ENCODE measurements around the gene GSK3B. TPM values are rescaled to one million over a fixed set of nuclear protein-coding genes. Genes with fewer than 3 reads are reported as not detected.

Gene GSK3B
- total and polyA plus RNA-seq, 12 donors, result 7.5 to 57.1 (median 46.1) TPM

DNA sequence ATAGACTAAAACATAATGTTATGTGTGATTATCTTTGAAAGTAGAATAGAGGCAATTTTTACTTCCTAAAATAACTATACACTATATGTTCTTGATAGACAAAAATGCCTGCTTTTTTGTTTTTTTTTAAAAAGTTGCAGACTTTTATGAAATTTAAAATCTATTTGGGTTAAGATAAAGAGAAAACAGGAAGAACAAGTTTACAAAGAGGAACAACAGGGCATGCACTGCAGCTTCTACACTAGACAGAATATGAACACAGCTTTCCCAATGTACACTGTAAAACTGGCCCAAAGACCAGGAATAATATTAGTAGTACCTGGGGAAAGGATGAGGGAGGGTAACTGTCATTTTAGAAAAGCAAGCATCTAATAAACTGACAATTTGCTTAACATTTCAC, 258.7 kb downstream of the GSK3B start:
- no peak for ATAC-seq
- no peak overlapping the region for H3K4me3 ChIP-seq
- intact Hi-C loops (cut with DNase I), result no loop called here
- no peak overlapping the region for H3K27ac ChIP-seq
- H3K4me1 ChIP-seq, result peaks cover 0 to 30% (median 10%) of the 10 kb centered on the region in 9 donors
- H3K9me3 ChIP-seq, result no peaks in the 10 kb centered on the region
- H3K36me3 ChIP-seq, result peaks cover 0 to 28% (median 0%) of the 10 kb centered on the region in 9 donors
- no peaks in the 10 kb centered on the region for H3K27me3 ChIP-seq
- TF ChIP-seq, protein P1, sequence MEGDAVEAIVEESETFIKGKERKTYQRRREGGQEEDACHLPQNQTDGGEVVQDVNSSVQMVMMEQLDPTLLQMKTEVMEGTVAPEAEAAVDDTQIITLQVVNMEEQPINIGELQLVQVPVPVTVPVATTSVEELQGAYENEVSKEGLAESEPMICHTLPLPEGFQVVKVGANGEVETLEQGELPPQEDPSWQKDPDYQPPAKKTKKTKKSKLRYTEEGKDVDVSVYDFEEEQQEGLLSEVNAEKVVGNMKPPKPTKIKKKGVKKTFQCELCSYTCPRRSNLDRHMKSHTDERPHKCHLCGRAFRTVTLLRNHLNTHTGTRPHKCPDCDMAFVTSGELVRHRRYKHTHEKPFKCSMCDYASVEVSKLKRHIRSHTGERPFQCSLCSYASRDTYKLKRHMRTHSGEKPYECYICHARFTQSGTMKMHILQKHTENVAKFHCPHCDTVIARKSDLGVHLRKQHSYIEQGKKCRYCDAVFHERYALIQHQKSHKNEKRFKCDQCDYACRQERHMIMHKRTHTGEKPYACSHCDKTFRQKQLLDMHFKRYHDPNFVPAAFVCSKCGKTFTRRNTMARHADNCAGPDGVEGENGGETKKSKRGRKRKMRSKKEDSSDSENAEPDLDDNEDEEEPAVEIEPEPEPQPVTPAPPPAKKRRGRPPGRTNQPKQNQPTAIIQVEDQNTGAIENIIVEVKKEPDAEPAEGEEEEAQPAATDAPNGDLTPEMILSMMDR (IDR thresholded peaks at IDR 0.05), result no peak
- DNase-seq, result no peak

DNA sequence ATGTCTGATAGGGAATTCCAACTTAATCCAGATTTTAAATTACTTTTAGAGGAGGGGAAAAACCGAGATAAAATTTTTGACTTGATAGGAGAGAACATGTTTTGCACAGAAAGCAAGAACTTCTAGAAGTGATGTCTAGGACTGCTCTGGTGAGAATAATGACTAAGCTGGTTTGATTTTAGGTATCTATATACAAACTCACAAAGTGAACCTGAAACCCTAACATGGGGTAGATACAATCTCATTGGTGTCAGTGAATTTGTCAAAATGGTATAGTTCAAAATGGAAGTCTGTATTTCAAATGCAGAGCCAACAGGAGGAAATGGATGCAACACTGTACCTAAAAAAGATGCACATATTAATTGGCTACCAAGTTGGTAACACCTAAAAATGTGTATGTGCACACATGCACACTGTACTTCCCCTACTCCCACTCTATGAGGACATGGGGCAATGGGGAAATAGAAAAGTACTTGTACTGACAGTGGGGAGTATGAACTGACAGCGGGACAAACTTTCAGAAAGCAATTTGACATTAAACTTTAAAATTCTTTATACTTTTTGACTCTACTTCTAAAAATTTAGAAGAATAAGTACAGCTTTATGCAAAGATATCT, 259.4 kb downstream of the GSK3B start:
- TF ChIP-seq, protein P1 (IDR thresholded peaks at IDR 0.05), result no peak
- Histone ChIP-seq H3K27me3 (no peaks in the 10 kb centered on the region), H3K4me3 (no peak overlapping the region), H3K9me3 (no peaks in the 10 kb centered on the region), H3K36me3 (peaks cover 0 to 28% (median 0%) of the 10 kb centered on the region in 9 donors), H3K27ac (no peak overlapping the region), H3K4me1 (peaks cover 0 to 30% (median 9%) of the 10 kb centered on the region in 9 donors)
- ATAC-seq (no peak), DNase-seq (no peak)
- WGBS, 2 donors, result 94 to 96% methylated on average over 2 of the region's 2 CpGs
- intact Hi-C loops (cut with DNase I), result no loop called here

GRCh38 chr3:119831941-119832371, 262.3 kb downstream of the GSK3B start:
- H3K4me3 ChIP-seq, result no peak overlapping the region
- no peaks in the 10 kb centered on the region for H3K27me3 ChIP-seq
- ATAC-seq (peak in 2 of 8 donors; percentile 39 to 46), DNase-seq (no peak)
- WGBS, 2 donors, result 50 to 59% methylated on average over 1 of the region's 1 CpG
- no peaks in the 10 kb centered on the region for H3K9me3 ChIP-seq
- intact Hi-C loops (cut with DNase I), result no loop called here
- no peak overlapping the region for H3K27ac ChIP-seq
- H3K36me3 ChIP-seq, result peaks cover 0 to 9% (median 0%) of the 10 kb centered on the region in 9 donors
- TF ChIP-seq, protein P1 (IDR thresholded peaks at IDR 0.05), result no peak
- H3K4me1 ChIP-seq, result peaks cover 0 to 28% (median 9%) of the 10 kb centered on the region in 9 donors

DNA sequence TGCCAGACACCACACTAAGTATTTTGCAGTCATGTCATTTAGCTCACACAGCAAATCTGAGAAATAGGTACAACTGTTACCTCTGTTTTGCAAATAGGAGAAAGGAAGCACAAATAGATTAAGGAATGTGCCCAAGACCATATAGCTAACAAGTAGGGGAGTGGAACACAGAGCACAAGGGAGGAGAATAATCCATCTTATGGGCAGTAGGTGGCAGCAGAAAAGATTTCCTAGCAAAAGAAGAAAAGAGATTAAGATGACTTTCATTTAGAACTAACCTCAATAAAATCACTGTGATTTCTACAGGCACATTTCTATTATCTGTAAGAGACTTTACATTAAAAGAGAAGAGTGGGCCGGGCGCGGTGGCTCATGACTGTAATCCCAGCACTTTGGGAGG, 263.2 kb downstream of the GSK3B start:
- H3K36me3 ChIP-seq, result peaks cover 0 to 18% (median 0%) of the 10 kb centered on the region in 9 donors
- H3K27ac ChIP-seq, result no peak overlapping the region
- H3K4me1 ChIP-seq, result peaks cover 0 to 35% (median 9%) of the 10 kb centered on the region in 9 donors
- TF ChIP-seq, protein P1 (IDR thresholded peaks at IDR 0.05), result no peak
- 96 to 98% methylated on average over 3 of the region's 3 CpGs for WGBS, 2 donors
- H3K27me3 ChIP-seq, result no peaks in the 10 kb centered on the region
- H3K9me3 ChIP-seq, result no peaks in the 10 kb centered on the region
- H3K4me3 ChIP-seq, result no peak overlapping the region
- ATAC-seq, result no peak
- no peak for DNase-seq
- intact Hi-C loops (cut with DNase I), result no loop called here

All from heart right ventricle (tissue), 16 donors.